IMR-90 (cell line): ENCODE data around the gene RYR2. TPM values are rescaled to one million over a fixed set of nuclear protein-coding genes. Genes with fewer than 3 reads are reported as not detected.

Experiments used
- ATAC-seq: fragments of 200-7000 bp; cut with Tn5 transposase; 2 replicates; pipeline ENCODE4 v1.9.1; 2020; ENCODE audit warnings: low read depth, mild to moderate bottlenecking, moderate library complexity
- BruUV-seq: library from RNA; stranded (reverse); fragments of 400-500 nt; replicated peaks from 2 replicates; lab custom pipeline; 2021; lab: Mats Ljungman, UMichigan
- CTCF ChIA-PET: fragments of 300-600 bp; formaldehyde crosslinking; extraction: SDS; loops from one replicate; lab custom pipeline; 2021; ENCODE audit warnings: antibody characterized with exemption; lab: Yijun Ruan, JAX
- POLR2A ChIA-PET: fragments of 300-600 bp; sonication (Branson Sonifier 250); formaldehyde crosslinking; loops from one replicate; lab custom pipeline; 2022; ENCODE audit warnings: antibody characterized with exemption; ENCODE audit not compliant: unreplicated experiment; lab: Charles Lee
- DNase-seq: peaks from one replicate; pipeline ENCODE4 v3.0.0; 2013
- H2AFZ ChIP-seq: replicated peaks from 2 replicates; pipeline ENCODE3; 2013; ENCODE audit warnings: low read length, mild to moderate bottlenecking; ENCODE audit not compliant: poor library complexity
- H2AK5ac ChIP-seq: 2 replicates; pipeline ENCODE4 v1.6.1; 2013; ENCODE audit warnings: low read depth, low read length, inconsistent platforms
- H2AK9ac ChIP-seq: replicated peaks from 2 replicates; pipeline ENCODE3; 2013; ENCODE audit warnings: mild to moderate bottlenecking, low read depth, low read length, moderate library complexity; ENCODE audit not compliant: poor library complexity
- H2BK120ac ChIP-seq: 2 replicates; pipeline ENCODE4 v1.6.1; 2013; ENCODE audit warnings: low read depth, low read length, inconsistent platforms
- H2BK15ac ChIP-seq: 3 replicates; pipeline ENCODE4 v1.6.1; 2013; ENCODE audit warnings: low read depth, low read length, inconsistent platforms
- H2BK20ac ChIP-seq: 2 replicates; pipeline ENCODE4 v1.6.1; 2013; ENCODE audit warnings: low read depth, mild to moderate bottlenecking, inconsistent platforms, low read length, moderate library complexity
- H2BK5ac ChIP-seq: 2 replicates; pipeline ENCODE4 v1.6.1; 2013; ENCODE audit warnings: mild to moderate bottlenecking, low read depth, low read length, inconsistent platforms; ENCODE audit not compliant: poor library complexity, severe bottlenecking
- H3K14ac ChIP-seq: replicated peaks from 2 replicates; pipeline ENCODE4 v1.6.1; 2013; ENCODE audit warnings: low read depth, low read length, inconsistent platforms
- H3K18ac ChIP-seq: 2 replicates; pipeline ENCODE4 v1.6.1; 2013; ENCODE audit warnings: low read depth, low read length, control low read depth
- H3K23ac ChIP-seq: 2 replicates; pipeline ENCODE4 v1.6.1; 2013; ENCODE audit warnings: low read depth, low read length, inconsistent platforms
- H3K27ac ChIP-seq: 2 replicates; pipeline ENCODE4 v1.5.1; 2013; ENCODE audit warnings: mild to moderate bottlenecking, control low read depth, low read length; ENCODE audit not compliant: insufficient read depth
- H3K27me3 ChIP-seq: 2 replicates; pipeline ENCODE4 v1.6.1; 2013; ENCODE audit warnings: low read length; ENCODE audit not compliant: control insufficient read depth, insufficient read depth
- H3K36me3 ChIP-seq: 2 replicates; pipeline ENCODE4 v1.6.1; 2013; ENCODE audit warnings: low read length, mixed read lengths; ENCODE audit not compliant: control insufficient read depth, insufficient read depth
- H3K4ac ChIP-seq: 2 replicates; pipeline ENCODE4 v1.6.1; 2013; ENCODE audit warnings: low read depth, low read length, inconsistent platforms
- H3K4me1 ChIP-seq: 2 replicates; pipeline ENCODE4 v1.6.1; 2013; ENCODE audit warnings: low read length, mixed read lengths; ENCODE audit not compliant: control insufficient read depth, insufficient read depth
- H3K4me2 ChIP-seq: 2 replicates; pipeline ENCODE4 v1.6.1; 2013; ENCODE audit warnings: low read depth, mild to moderate bottlenecking, control low read depth, low read length, moderate library complexity
- H3K4me3 ChIP-seq: 2 replicates; pipeline ENCODE4 v1.5.1; 2013; ENCODE audit warnings: low read depth, mild to moderate bottlenecking, control low read depth, low read length, moderate library complexity; ENCODE audit not compliant: insufficient read depth
- H3K56ac ChIP-seq: 2 replicates; pipeline ENCODE4 v1.6.1; 2013; ENCODE audit warnings: low read length, inconsistent platforms; ENCODE audit not compliant: insufficient read depth; ENCODE audit errors: extremely low read depth
- H3K79me1 ChIP-seq, 2 experiments: 2 replicates each; pipeline ENCODE4 v1.6.1; 2013; ENCODE audit warnings: low read length in 2 of 2, inconsistent platforms in 1 of 2, low read depth in 1 of 2
- H3K9ac ChIP-seq: 2 replicates; pipeline ENCODE4 v1.6.1; 2013; ENCODE audit warnings: low read depth, low read length, control low read depth
- H3K9me1 ChIP-seq: 2 replicates; pipeline ENCODE4 v1.6.1; 2013; ENCODE audit warnings: low read length, inconsistent platforms; ENCODE audit not compliant: insufficient read depth
- H3K9me3 ChIP-seq: 2 replicates; pipeline ENCODE4 v1.6.1; 2013; ENCODE audit warnings: low read length; ENCODE audit not compliant: control insufficient read depth, insufficient read depth
- H4K20me1 ChIP-seq: 2 replicates; pipeline ENCODE4 v1.6.1; 2013; ENCODE audit warnings: low read length, inconsistent platforms; ENCODE audit not compliant: insufficient read depth
- H4K5ac ChIP-seq: 2 replicates; pipeline ENCODE4 v1.6.1; 2013; ENCODE audit warnings: mild to moderate bottlenecking, low read depth, low read length, control low read depth
- H4K8ac ChIP-seq, 2 experiments: 2 replicates each; pipeline ENCODE4 v1.6.1; 2013; ENCODE audit warnings: low read depth in 2 of 2, low read length in 2 of 2, control low read depth in 1 of 2, inconsistent platforms in 1 of 2
- H4K91ac ChIP-seq: 2 replicates; pipeline ENCODE4 v1.6.1; 2013; ENCODE audit warnings: low read depth, low read length, inconsistent platforms; ENCODE audit not compliant: insufficient read depth
- CEBPB ChIP-seq: IDR thresholded peaks from 2 replicates; pipeline ENCODE4 v1.6.1; 2012; ENCODE audit warnings: low read depth, low read length, improper control_type of control experiment
- FOS ChIP-seq: fragments of 150-350 bp; IDR thresholded peaks from 2 replicates; pipeline ENCODE4 v1.6.1; 2016; ENCODE audit warnings: low read depth, low read length
- MXI1 ChIP-seq: IDR thresholded peaks from 2 replicates; pipeline ENCODE4 v1.6.1; 2012; ENCODE audit warnings: low read depth, mild to moderate bottlenecking, low read length, moderate library complexity, borderline replicate concordance
- WGBS, 2 experiments: methylation state at CpG; one replicate each; pipeline versions ENCODE4 v1.1.5 to v1.1.7; 2013; ENCODE audit warnings: missing lambda C conversion rate in 2 of 2; ENCODE audit not compliant: insufficient read length in 1 of 2; ENCODE audit errors: extremely low coverage in 2 of 2; 5-methylcytosine and 5-hydroxymethylcytosine counted together
- dilution Hi-C: fragments of 300-500 bp; cut with HindIII; formaldehyde crosslinking; loops from one replicate; pipeline ENCODE4 v1.14.3; 2018; ENCODE audit warnings: low sequenced_read_pairs; ENCODE audit not compliant: unreplicated experiment
- in situ Hi-C: fragments of 300-500 bp; cut with MboI; formaldehyde crosslinking; loops from 3 replicates; pipeline ENCODE4 v1.14.3; 2019; ENCODE audit warnings: low sequenced_read_pairs, inconsistent platforms, mixed read lengths
- intact Hi-C: fragments of 100-400 bp; cut with micrococcal nuclease; formaldehyde crosslinking; loops from 2 replicates; pipeline ENCODE4 v1.10.0; 2022
- polyA plus RNA-seq, 3 experiments: library from polyadenylated mRNA; depleted of rRNA; stranded (reverse); fragments of >200 nt; gene quantifications; 2 replicates each; pipeline ENCODE4 v1.2.3, GENCODE V29; 2012; ENCODE audit warnings: low replicate concordance in 1 of 3
- total RNA-seq: library from RNA; depleted of rRNA; stranded (reverse); fragments of >200 nt; gene quantifications from 2 replicates; pipeline ENCODE4 v1.2.3, GENCODE V29; 2012
- TF ChIP-seq, protein P1 (sequence below): conservative IDR thresholded peaks from 2 replicates; pipeline ENCODE4 v1.5.1; 2012; ENCODE audit warnings: mild to moderate bottlenecking, low read depth, low read length, improper control_type of control experiment
- TF ChIP-seq, protein P2 (sequence below): fragments of 150-350 bp; IDR thresholded peaks from 2 replicates; pipeline ENCODE4 v1.6.1; 2017; ENCODE audit warnings: mild to moderate bottlenecking, antibody characterized with exemption, low read length, low read depth

The RYR2 gene
- total and polyA plus RNA-seq, 2 of the 4 experiments (the other 2 are of a cell fraction): not detected

DNA sequence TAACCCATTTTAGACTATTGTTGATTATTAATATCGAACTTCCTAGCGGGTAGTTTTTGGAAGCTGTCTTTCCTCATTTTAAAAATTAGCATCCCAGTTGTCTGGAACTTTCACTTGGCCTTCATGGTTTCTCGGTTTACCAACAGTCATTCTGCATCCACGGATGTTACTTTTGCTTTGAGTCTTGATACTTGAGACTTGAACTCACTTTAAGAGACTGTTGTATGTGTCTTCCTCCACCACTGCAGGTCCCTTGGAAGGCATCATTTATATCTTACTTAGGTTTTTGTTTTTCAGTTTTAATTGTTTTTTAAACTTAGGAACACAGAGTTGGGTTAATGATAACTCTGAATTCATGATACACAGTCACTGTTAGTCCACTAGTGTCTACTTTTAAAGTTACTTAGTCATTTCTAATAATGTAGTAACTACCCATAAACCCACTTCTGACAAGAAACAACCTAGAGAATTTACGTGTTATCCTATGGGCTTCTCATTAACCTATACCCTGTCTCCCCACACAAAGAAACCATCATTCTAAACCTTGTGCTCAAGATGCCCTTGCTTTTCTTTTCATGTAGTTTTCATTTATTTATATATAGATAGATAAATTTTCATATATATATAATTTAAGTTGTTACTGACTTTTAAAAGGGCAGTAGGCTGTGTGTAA, 696.1 kb downstream of the RYR2 start:
- DNase-seq: no peak
- POLR2A ChIA-PET: no interaction called here
- no peak overlapping the region for H3K27ac ChIP-seq

More for the DNA sequence above, 696.1 kb downstream of the RYR2 start:
- dilution Hi-C loops (no loop called here), intact Hi-C loops (loop anchor here (10.0 kb wide), 1 partner anchor 173 kb away; no protein-coding TSS in a partner anchor), in situ Hi-C loops (no loop called here)
- Histone ChIP-seq H3K9ac (no peak overlapping the region), H3K9me3 (no peaks in the 10 kb centered on the region), H3K4me1 (no peaks in the 10 kb centered on the region), H3K36me3 (no peaks in the 10 kb centered on the region), H3K18ac (no peak overlapping the region), H4K91ac (no peak overlapping the region), H3K27me3 (no peaks in the 10 kb centered on the region), H4K8ac (no peak overlapping the region), H3K4me2 (no peak overlapping the region), H2AK9ac (no peak overlapping the region), H2AFZ (no peak overlapping the region), H3K23ac (no peak overlapping the region), H3K9me1 (no peaks in the 10 kb centered on the region), H3K79me1 (no peaks in the 10 kb centered on the region), H2AK5ac (no peak overlapping the region), H2BK20ac (no peak overlapping the region), H3K14ac (no peak overlapping the region), H2BK120ac (no peak overlapping the region), H4K20me1 (no peaks in the 10 kb centered on the region), H2BK5ac (no peak overlapping the region), H3K4me3 (no peak overlapping the region), H2BK15ac (no peak overlapping the region), H3K56ac (no peak overlapping the region), H4K5ac (no peak overlapping the region), H3K4ac (no peak overlapping the region)
- CTCF ChIA-PET: no interaction called here
- ATAC-seq: no peak
- WGBS, 2 experiments: no CpG with 5 or more reads among the region's 5 CpGs
- no TSS peak for BruUV-seq
- no peak for TF ChIP-seq MXI1
- TF ChIP-seq FOS: no peak
- TF ChIP-seq, protein P1, sequence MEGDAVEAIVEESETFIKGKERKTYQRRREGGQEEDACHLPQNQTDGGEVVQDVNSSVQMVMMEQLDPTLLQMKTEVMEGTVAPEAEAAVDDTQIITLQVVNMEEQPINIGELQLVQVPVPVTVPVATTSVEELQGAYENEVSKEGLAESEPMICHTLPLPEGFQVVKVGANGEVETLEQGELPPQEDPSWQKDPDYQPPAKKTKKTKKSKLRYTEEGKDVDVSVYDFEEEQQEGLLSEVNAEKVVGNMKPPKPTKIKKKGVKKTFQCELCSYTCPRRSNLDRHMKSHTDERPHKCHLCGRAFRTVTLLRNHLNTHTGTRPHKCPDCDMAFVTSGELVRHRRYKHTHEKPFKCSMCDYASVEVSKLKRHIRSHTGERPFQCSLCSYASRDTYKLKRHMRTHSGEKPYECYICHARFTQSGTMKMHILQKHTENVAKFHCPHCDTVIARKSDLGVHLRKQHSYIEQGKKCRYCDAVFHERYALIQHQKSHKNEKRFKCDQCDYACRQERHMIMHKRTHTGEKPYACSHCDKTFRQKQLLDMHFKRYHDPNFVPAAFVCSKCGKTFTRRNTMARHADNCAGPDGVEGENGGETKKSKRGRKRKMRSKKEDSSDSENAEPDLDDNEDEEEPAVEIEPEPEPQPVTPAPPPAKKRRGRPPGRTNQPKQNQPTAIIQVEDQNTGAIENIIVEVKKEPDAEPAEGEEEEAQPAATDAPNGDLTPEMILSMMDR: no peak
- no peak for TF ChIP-seq CEBPB
- TF ChIP-seq, protein P2, sequence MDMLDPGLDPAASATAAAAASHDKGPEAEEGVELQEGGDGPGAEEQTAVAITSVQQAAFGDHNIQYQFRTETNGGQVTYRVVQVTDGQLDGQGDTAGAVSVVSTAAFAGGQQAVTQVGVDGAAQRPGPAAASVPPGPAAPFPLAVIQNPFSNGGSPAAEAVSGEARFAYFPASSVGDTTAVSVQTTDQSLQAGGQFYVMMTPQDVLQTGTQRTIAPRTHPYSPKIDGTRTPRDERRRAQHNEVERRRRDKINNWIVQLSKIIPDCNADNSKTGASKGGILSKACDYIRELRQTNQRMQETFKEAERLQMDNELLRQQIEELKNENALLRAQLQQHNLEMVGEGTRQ: no peak
